ENCODE measurements around the gene NAPSA. TPM values are rescaled to one million over a fixed set of nuclear protein-coding genes. Genes with fewer than 3 reads are reported as not detected.
A peak's percentile ranks its signal among the peaks of the same experiment; 100 is the strongest.

NAPSA gene
- total and polyA plus RNA-seq, 9 of the 15 experiments (the other 6 are each of a cell fraction or from before 2014, with no cell fraction given) = 0.25 to 1.9 (median 0.69) TPM

GRCh38 chr19:50329146-50329925 lies 36.1 kb downstream of the NAPSA start, which contains the start of gene KCNC3 (continued):
- TF ChIP-seq, protein P1, sequence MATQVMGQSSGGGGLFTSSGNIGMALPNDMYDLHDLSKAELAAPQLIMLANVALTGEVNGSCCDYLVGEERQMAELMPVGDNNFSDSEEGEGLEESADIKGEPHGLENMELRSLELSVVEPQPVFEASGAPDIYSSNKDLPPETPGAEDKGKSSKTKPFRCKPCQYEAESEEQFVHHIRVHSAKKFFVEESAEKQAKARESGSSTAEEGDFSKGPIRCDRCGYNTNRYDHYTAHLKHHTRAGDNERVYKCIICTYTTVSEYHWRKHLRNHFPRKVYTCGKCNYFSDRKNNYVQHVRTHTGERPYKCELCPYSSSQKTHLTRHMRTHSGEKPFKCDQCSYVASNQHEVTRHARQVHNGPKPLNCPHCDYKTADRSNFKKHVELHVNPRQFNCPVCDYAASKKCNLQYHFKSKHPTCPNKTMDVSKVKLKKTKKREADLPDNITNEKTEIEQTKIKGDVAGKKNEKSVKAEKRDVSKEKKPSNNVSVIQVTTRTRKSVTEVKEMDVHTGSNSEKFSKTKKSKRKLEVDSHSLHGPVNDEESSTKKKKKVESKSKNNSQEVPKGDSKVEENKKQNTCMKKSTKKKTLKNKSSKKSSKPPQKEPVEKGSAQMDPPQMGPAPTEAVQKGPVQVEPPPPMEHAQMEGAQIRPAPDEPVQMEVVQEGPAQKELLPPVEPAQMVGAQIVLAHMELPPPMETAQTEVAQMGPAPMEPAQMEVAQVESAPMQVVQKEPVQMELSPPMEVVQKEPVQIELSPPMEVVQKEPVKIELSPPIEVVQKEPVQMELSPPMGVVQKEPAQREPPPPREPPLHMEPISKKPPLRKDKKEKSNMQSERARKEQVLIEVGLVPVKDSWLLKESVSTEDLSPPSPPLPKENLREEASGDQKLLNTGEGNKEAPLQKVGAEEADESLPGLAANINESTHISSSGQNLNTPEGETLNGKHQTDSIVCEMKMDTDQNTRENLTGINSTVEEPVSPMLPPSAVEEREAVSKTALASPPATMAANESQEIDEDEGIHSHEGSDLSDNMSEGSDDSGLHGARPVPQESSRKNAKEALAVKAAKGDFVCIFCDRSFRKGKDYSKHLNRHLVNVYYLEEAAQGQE (IDR thresholded peaks at IDR 0.05; ENCODE audit: borderline replicate concordance) = no peak
- TF ChIP-seq, protein P1 (CRISPR knock-in tag; IDR thresholded peaks at IDR 0.05; ENCODE audit: low read depth) = no peak
- TF ChIP-seq TAL1 (IDR thresholded peaks at IDR 0.05) (0 out of 2 replicates have a peak, but pooled peaks have one; percentile 24), NFATC3 (IDR thresholded peaks at IDR 0.05) (peak; percentile 58; the same call in 1 of the 2 replicates), SMC3 (conservative IDR thresholded peaks at IDR 0.05; ENCODE audit: insufficient read depth, low read depth, low read length) (no peak), GTF2F1 (IDR thresholded peaks at IDR 0.05; ENCODE audit: low read depth, low read length) (no peak), GMEB1 (CRISPR knock-in tag; IDR thresholded peaks at IDR 0.05) (no peak), NCOR1 (IDR thresholded peaks at IDR 0.05) (no peak; the same call in 1 of the 2 replicates), FUS (optimal IDR thresholded peaks at IDR 0.05; ENCODE audit: low read depth, low read length) (no peak), JUND (IDR thresholded peaks at IDR 0.05; ENCODE audit: borderline replicate concordance, low read depth, low read length) (no peak; the same call in 1 of the 2 replicates), JUND (tag; IDR thresholded peaks at IDR 0.05; ENCODE audit: borderline replicate concordance, low read depth, low read length) (no peak), FOXO4 (CRISPR knock-in tag; IDR thresholded peaks at IDR 0.05) (no peak), SETDB1 (IDR thresholded peaks at IDR 0.05; ENCODE audit: low read length) (no peak), ZC3H8 (IDR thresholded peaks at IDR 0.05) (no peak; the same call in none of the 2 replicates)
- TF ChIP-seq, protein P2, sequence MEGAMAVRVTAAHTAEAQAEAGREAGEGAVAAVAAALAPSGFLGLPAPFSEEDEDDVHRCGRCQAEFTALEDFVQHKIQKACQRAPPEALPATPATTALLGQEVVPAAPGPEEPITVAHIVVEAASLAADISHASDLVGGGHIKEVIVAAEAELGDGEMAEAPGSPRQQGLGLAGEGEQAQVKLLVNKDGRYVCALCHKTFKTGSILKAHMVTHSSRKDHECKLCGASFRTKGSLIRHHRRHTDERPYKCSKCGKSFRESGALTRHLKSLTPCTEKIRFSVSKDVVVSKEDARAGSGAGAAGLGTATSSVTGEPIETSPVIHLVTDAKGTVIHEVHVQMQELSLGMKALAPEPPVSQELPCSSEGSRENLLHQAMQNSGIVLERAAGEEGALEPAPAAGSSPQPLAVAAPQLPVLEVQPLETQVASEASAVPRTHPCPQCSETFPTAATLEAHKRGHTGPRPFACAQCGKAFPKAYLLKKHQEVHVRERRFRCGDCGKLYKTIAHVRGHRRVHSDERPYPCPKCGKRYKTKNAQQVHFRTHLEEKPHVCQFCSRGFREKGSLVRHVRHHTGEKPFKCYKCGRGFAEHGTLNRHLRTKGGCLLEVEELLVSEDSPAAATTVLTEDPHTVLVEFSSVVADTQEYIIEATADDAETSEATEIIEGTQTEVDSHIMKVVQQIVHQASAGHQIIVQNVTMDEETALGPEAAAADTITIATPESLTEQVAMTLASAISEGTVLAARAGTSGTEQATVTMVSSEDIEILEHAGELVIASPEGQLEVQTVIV (CRISPR knock-in tag; IDR thresholded peaks at IDR 0.05; ENCODE audit: borderline replicate concordance) = no peak

All from K562 (cell line).